ENCODE results near the gene SMARCA4. TPM values are rescaled to one million over a fixed set of nuclear protein-coding genes. Genes with fewer than 3 reads are reported as not detected.

Gene SMARCA4
- polyA plus RNA-seq, 1 experiment: 41.6 TPM

GRCh38 chr19:11025445-11025844 lies 64.6 kb downstream of the SMARCA4 start:
- Histone ChIP-seq H3K27me3 (ENCODE audit: control insufficient read depth, insufficient read depth, low read length) (no peaks in the 10 kb centered on the region), H3K27ac (ENCODE audit: low read depth, low read length) (no peak overlapping the region), H3K4me3 (ENCODE audit: low read depth, low read length) (no peak overlapping the region), H3K9me3 (ENCODE audit: control insufficient read depth, insufficient read depth, low read length) (no peaks in the 10 kb centered on the region; the same call in 1 of the 2 replicates)
- TF ChIP-seq, protein P1, sequence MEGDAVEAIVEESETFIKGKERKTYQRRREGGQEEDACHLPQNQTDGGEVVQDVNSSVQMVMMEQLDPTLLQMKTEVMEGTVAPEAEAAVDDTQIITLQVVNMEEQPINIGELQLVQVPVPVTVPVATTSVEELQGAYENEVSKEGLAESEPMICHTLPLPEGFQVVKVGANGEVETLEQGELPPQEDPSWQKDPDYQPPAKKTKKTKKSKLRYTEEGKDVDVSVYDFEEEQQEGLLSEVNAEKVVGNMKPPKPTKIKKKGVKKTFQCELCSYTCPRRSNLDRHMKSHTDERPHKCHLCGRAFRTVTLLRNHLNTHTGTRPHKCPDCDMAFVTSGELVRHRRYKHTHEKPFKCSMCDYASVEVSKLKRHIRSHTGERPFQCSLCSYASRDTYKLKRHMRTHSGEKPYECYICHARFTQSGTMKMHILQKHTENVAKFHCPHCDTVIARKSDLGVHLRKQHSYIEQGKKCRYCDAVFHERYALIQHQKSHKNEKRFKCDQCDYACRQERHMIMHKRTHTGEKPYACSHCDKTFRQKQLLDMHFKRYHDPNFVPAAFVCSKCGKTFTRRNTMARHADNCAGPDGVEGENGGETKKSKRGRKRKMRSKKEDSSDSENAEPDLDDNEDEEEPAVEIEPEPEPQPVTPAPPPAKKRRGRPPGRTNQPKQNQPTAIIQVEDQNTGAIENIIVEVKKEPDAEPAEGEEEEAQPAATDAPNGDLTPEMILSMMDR (IDR thresholded peaks at IDR 0.05; ENCODE audit: low read depth, low read length): no peak
- no peak for DNase-seq (ENCODE audit: low read depth, low spot score)
- ChIA-PET CTCF (interaction anchor here (1.7 kb wide), 1 partner anchor 10 kb away, joined by 5 read pairs; no protein-coding TSS in a partner anchor), POLR2A (no interaction called here)

DNA sequence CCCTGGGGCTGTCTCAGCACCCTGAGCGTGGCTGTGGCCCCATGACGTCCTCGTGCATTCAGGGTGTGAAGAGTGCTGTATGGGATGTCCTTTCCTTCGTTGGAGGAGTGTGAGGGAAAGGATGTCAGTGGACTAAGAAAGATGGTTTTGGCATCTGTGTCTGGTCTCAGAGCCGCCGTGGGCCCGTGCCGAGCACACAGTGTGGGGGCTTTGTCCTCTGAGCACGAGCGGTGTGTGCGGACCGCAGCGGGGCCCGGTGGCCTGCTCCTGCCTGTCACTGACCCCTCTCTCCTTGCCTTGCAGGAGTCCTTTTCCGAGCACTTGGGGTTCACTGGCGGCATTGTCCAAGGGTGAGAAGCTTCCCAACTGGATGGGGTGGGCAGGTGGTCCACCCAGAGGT lies 65.2 kb downstream of the SMARCA4 start:
- Histone ChIP-seq H3K27ac (ENCODE audit: low read depth, low read length) (no peak overlapping the region), H3K27me3 (ENCODE audit: control insufficient read depth, insufficient read depth, low read length) (no peaks in the 10 kb centered on the region), H3K9me3 (ENCODE audit: control insufficient read depth, insufficient read depth, low read length) (no peaks in the 10 kb centered on the region; the same call in 1 of the 2 replicates), H3K4me3 (ENCODE audit: low read depth, low read length) (no peak overlapping the region)
- DNase-seq (ENCODE audit: low read depth, low spot score): no peak
- POLR2A ChIA-PET: no interaction called here
- TF ChIP-seq, protein P1 (IDR thresholded peaks at IDR 0.05; ENCODE audit: low read depth, low read length): no peak
- CTCF ChIA-PET: interaction anchor here (1.7 to 2.2 kb wide), 3 partner anchors 10 to 100 kb away, joined by 5 to 9 read pairs (median 7); no protein-coding TSS in a partner anchor

DNA sequence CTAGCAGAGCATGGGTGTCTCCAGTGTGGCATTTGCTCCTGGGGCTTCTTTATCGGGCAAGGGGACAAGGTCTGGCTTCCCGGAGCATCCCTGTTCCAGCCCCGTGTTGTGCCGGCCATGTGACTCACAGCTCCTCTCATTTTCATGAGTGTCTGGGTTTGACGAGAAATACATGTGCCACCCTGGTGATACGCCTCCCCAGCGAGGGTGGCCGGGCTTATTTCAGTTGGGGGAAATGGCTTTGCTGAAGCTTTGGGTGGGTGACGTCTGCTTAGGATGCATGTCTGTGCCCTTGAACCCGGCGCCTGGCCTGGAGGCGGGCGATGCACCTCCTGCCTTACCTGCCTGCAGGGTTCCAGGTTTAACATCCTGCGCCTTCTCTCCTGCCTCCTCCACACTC lies 66.6 kb downstream of the SMARCA4 start:
- H3K4me3 ChIP-seq (ENCODE audit: low read depth, low read length): no peak overlapping the region
- ChIA-PET POLR2A (no interaction called here), CTCF (interaction anchor here (1.4 to 2.2 kb wide), 3 partner anchors 9 to 99 kb away, joined by 6 to 9 read pairs (median 7); no protein-coding TSS in a partner anchor)
- no peak overlapping the region for H3K27ac ChIP-seq (ENCODE audit: low read depth, low read length)
- no peak for DNase-seq (ENCODE audit: low read depth, low spot score)
- TF ChIP-seq, protein P1 (IDR thresholded peaks at IDR 0.05; ENCODE audit: low read depth, low read length): no peak
- H3K9me3 ChIP-seq (ENCODE audit: control insufficient read depth, insufficient read depth, low read length): no peaks in the 10 kb centered on the region; the same call in 1 of the 2 replicates
- no peaks in the 10 kb centered on the region for H3K27me3 ChIP-seq (ENCODE audit: control insufficient read depth, insufficient read depth, low read length)

DNA sequence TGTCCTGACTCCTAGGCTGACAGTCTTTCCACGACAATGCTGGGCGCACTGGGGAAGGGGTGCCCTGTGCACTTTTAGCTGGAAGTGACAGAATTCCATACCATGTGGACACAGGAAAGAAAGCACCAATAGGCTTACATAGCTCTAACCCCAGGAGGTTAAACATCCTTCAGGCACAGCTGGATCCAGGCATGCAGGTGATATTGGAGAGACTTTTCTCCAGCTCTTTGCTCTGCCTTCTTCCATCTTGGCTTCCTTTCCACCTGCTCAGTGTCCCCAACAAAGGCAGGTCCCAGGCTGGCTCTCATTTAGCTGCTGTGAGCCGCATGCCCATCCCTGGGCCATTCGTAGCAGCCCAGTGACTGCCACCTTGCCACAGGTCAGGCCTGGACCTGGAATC lies 67.3 kb downstream of the SMARCA4 start:
- no peaks in the 10 kb centered on the region for H3K27me3 ChIP-seq (ENCODE audit: control insufficient read depth, insufficient read depth, low read length)

More for the DNA sequence above, 67.3 kb downstream of the SMARCA4 start:
- TF ChIP-seq, protein P1 (IDR thresholded peaks at IDR 0.05; ENCODE audit: low read depth, low read length): no peak
- Histone ChIP-seq H3K9me3 (ENCODE audit: control insufficient read depth, insufficient read depth, low read length) (no peaks in the 10 kb centered on the region; the same call in 1 of the 2 replicates), H3K4me3 (ENCODE audit: low read depth, low read length) (no peak overlapping the region), H3K27ac (ENCODE audit: low read depth, low read length) (no peak overlapping the region)
- no peak for DNase-seq (ENCODE audit: low read depth, low spot score)
- ChIA-PET POLR2A (no interaction called here), CTCF (interaction anchor here (0.7 to 2.2 kb wide), 3 partner anchors 8 to 92 kb away, joined by 3 to 7 read pairs (median 6); no protein-coding TSS in a partner anchor)

All from AG04450 (cell line).